ENCODE measurements around the gene CDC42BPA.

GRCh38 chr1:227317011-227317451 lies 1.3 kb downstream of the CDC42BPA start:
- TF ChIP-seq POLR2A (IDR thresholded peaks at IDR 0.05) (no peak), CTCF (IDR thresholded peaks at IDR 0.05) (no peak)

Data from testis (tissue), 2 donors.